GM20431 (cell line): ENCODE data around the gene GJD4.

ENCODE experiments used
- in situ Hi-C: fragments of 300-500 bp; cut with MseI, MboI; formaldehyde crosslinking; loops from one replicate; pipeline ENCODE4 v1.15.0; 2020; ENCODE audit warnings: low sequenced_read_pairs; ENCODE audit not compliant: unreplicated experiment

GJD4 gene

GRCh38 chr10:35605191-35605590 is at the start of gene GJD4:
GJD4 (plus strand) TSS chr10:35605341; CDS start chr10:35605568, 227 bp downstream.
- in situ Hi-C loops, result no loop called here

- in situ Hi-C loops, result loop anchor here (25.0 kb wide), 2 partner anchors 319 to 444 kb away; no protein-coding TSS in a partner anchor
Observed at GRCh38 chr10:35555962-35556930, 48.9 kb upstream of the GJD4 start.

DNA sequence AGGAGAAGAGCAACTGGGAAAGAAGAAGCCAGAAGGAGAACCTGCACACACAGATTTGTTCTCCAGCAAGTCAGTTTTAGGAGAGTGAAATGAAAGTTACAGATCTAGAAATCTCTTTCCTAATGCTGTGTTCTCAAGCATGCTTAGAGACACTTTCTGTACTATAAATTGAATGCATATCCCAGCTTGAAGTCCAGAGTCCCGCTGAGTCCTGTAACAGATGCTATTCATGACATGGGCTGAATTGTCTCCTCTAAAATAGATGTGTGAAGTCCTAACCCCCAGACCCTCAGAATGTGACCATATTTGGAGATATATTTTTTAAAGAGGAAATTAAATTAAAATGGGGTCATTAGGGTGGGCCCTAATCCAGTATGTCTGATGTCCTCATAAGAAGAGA is 46.9 kb upstream of the GJD4 start:
- in situ Hi-C loops, result loop anchor here (25.0 kb wide), 2 partner anchors 321 to 446 kb away; no protein-coding TSS in a partner anchor

- in situ Hi-C loops, result loop anchor here (25.0 kb wide), 2 partner anchors 322 to 447 kb away; no protein-coding TSS in a partner anchor
Observed at GRCh38 chr10:35559416-35559815, 45.7 kb upstream of the GJD4 start.

- in situ Hi-C loops, result loop anchor here (25.0 kb wide), 2 partner anchors 324 to 449 kb away; no protein-coding TSS in a partner anchor
Observed at GRCh38 chr10:35561715-35562114, 43.4 kb upstream of the GJD4 start.

DNA sequence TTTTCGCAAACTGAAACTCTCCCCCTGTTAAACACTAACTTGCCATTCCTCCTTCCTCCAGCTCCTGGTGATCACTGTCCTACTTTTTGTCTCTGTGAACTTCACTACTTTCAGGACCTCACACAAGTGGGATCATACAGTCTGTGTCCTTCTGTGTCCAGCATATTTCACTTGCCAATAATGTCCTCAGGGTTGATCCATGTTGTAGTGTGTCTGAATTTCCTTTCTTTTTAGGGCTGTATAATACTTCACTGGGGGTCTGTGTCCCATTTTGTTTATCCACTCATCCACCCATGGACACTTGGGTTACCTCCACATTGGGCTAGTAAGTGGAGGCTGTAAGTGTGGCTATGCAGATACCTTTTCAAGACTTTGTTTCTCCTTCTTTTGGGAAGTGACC is 42.7 kb upstream of the GJD4 start:
- in situ Hi-C loops, result loop anchor here (25.0 kb wide), 2 partner anchors 325 to 450 kb away; no protein-coding TSS in a partner anchor

- in situ Hi-C loops, result loop anchor here (25.0 kb wide), 2 partner anchors 326 to 451 kb away; no protein-coding TSS in a partner anchor
Observed at GRCh38 chr10:35563261-35563891, 41.8 kb upstream of the GJD4 start.

GRCh38 chr10:35564341-35564968 is 40.7 kb upstream of the GJD4 start:
- in situ Hi-C loops, result loop anchor here (25.0 kb wide), 2 partner anchors 327 to 452 kb away; no protein-coding TSS in a partner anchor

- in situ Hi-C loops, result loop anchor here (25.0 kb wide), 2 partner anchors 328 to 453 kb away; no protein-coding TSS in a partner anchor
Observed at GRCh38 chr10:35565602-35566081, 39.5 kb upstream of the GJD4 start.

- in situ Hi-C loops, result loop anchor here (25.0 kb wide), 2 partner anchors 331 to 456 kb away; no protein-coding TSS in a partner anchor
Observed at GRCh38 chr10:35567951-35568350, 37.2 kb upstream of the GJD4 start.

- in situ Hi-C loops, result loop anchor here (25.0 kb wide), 2 partner anchors 331 to 456 kb away; no protein-coding TSS in a partner anchor
Observed at GRCh38 chr10:35568483-35569015, 36.6 kb upstream of the GJD4 start.

GRCh38 chr10:35569111-35569707 is 35.9 kb upstream of the GJD4 start:
- in situ Hi-C loops, result loop anchor here (25.0 kb wide), 2 partner anchors 332 to 457 kb away; no protein-coding TSS in a partner anchor

DNA sequence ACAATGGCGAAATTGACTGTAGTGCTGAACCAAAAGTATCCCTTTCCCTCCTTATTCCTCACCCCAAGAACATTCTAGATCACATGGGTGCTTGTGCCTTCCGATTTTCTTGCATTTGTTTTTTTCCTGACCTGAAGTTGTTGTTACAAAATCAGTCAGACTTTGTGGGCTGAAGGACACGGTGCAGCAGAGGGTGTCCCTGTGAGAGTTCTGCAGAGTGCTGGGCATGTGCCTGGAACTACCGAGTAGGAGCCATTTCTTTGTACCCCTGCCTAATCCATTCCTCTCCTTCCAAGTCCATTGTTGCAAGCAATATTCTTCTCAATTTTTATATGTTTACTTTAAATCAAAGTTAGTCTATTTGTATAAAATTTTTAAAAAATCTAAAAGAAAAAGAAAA is 35.3 kb upstream of the GJD4 start:
- in situ Hi-C loops, result loop anchor here (25.0 kb wide), 2 partner anchors 333 to 458 kb away; no protein-coding TSS in a partner anchor

DNA sequence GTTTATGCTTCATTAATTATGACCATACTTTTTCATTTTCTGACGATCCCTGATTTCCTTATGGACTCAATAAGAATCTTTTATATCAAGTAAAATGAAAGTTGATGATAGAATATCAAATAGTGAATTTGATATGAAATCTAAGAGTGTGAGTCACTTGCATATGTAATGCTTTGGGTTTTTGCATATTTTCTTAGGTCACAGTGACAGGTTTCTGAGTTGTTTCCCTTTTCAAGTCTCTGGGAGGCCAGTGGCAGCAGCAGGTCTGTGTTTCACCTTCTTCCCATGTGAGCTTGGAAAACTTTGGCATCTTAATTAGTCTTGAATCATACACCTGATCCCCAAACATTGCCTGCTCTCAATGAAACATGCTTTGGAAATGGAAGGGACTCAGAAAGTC is 34.7 kb upstream of the GJD4 start:
- in situ Hi-C loops, result loop anchor here (25.0 kb wide), 2 partner anchors 333 to 458 kb away; no protein-coding TSS in a partner anchor

GRCh38 chr10:35572583-35572982 is 32.6 kb upstream of the GJD4 start:
- in situ Hi-C loops, result loop anchor here (25.0 kb wide), 2 partner anchors 335 to 460 kb away; no protein-coding TSS in a partner anchor

DNA sequence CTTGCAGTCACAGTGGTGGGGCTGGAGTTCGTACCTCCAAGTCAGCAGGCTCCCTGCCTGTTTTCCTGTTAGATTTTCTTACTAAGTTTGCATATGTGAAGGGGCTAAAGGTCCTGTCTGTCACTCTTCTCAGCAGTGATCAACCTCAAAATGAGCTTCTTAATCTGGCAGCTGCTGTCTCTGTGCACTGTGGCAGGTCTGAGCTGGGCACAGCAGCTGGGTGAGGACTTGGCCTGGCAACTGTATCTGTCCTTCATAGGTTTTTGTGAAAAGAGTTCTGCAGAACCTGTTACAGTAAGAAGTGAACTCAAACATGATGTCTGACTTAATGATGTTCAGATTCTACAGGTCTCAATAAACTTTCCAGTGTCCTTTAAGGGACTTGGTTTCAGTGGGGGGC is 31.3 kb upstream of the GJD4 start:
- in situ Hi-C loops, result loop anchor here (25.0 kb wide), 2 partner anchors 336 to 461 kb away; no protein-coding TSS in a partner anchor

DNA sequence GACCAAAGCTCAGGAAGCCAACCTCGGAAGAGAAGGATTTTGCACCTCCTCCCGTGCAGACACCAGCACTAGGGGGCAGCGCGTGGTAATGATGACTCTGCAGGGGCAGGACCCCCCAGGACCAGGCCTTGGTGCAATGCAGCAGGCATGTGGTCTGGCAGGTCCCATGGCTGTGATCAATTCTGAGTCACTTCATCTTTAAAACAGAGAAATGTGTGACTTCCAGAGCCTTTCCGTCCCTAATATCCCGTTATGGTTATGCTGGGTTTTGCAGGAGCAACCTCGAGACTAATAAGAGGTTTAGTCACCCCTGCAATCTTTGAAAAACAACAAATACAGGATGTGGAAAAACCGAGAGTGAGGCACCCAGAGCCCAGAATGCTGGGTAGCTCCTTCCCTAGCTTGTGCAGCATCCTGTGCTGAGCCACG is 30.2 kb upstream of the GJD4 start:
- in situ Hi-C loops, result loop anchor here (25.0 kb wide), 2 partner anchors 338 to 463 kb away; no protein-coding TSS in a partner anchor

DNA sequence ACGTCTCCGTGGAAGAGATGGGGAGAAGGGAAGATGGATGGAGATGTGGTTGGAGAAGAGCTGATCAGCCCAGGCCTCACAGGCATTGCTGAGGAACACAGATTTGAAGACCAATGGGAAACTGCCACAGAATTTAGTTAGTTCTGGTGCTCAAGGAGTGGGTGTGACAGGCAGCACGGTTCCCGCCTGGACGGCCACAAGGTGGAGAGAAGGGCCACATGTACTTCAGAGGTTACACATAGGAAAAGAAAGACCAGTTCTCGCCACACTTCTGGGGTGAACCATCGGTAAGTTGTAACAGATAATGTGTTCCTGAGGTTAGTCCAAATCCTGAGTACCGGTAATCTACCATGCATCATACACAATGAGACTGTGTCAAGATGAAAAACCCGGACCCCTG is 29.5 kb upstream of the GJD4 start:
- in situ Hi-C loops, result no loop called here

DNA sequence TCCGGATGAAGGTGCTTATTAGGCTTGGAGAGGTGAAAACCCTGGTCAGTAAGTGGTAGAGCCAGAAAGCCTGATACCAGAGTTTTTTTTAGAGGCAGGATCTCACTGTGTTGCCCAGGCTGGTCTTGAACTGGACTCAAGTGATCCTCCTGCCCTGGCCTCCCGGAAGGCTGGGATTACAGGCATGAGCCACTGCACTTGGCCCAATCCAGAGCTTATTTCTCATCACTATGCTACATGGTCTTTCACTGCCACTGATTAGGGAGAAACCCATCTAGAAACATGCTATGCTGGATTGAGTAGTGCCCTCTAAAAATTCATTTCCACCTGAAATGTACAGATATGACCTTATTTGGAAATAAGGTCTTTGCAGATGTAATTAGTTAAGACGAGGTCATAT is 28.4 kb upstream of the GJD4 start:
- in situ Hi-C loops, result no loop called here
